DND-41 (cell line): ENCODE results near the gene ZNRF1.

ENCODE experiments used
- EZH2 ChIP-seq: IDR thresholded peaks from 3 replicates; pipeline ENCODE4 v1.6.1; 2012; ENCODE audit warnings: borderline replicate concordance, low read depth, mild to moderate bottlenecking, moderate library complexity, low read length, inconsistent platforms; ENCODE audit not compliant: severe bottlenecking
- TF ChIP-seq, protein P1 (sequence below): IDR thresholded peaks from 2 replicates; pipeline ENCODE4 v1.5.1; 2012; ENCODE audit warnings: borderline replicate concordance, low read length, moderate library complexity, mild to moderate bottlenecking; ENCODE audit not compliant: poor library complexity, severe bottlenecking; ENCODE audit errors: extremely low read depth

- TF ChIP-seq, protein P1, sequence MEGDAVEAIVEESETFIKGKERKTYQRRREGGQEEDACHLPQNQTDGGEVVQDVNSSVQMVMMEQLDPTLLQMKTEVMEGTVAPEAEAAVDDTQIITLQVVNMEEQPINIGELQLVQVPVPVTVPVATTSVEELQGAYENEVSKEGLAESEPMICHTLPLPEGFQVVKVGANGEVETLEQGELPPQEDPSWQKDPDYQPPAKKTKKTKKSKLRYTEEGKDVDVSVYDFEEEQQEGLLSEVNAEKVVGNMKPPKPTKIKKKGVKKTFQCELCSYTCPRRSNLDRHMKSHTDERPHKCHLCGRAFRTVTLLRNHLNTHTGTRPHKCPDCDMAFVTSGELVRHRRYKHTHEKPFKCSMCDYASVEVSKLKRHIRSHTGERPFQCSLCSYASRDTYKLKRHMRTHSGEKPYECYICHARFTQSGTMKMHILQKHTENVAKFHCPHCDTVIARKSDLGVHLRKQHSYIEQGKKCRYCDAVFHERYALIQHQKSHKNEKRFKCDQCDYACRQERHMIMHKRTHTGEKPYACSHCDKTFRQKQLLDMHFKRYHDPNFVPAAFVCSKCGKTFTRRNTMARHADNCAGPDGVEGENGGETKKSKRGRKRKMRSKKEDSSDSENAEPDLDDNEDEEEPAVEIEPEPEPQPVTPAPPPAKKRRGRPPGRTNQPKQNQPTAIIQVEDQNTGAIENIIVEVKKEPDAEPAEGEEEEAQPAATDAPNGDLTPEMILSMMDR, result no peak
- TF ChIP-seq EZH2, result no peak
Observed at GRCh38 chr16:75111961-75112733, 113.3 kb downstream of the ZNRF1 start.
